ENCODE measurements around the gene YEATS2.

GRCh38 chr3:183769453-183769852 is 71.9 kb downstream of the YEATS2 start:
- TF ChIP-seq CTCF (optimal IDR thresholded peaks at IDR 0.05 in 1 of 3, IDR thresholded peaks at IDR 0.05 in 1 of 3, conservative IDR thresholded peaks at IDR 0.05 in 1 of 3; ENCODE audit: extremely low read depth in 1 of 3, insufficient read depth in 2 of 3, low read length in 3 of 3) = no peak
- TF ChIP-seq EZH2 (IDR thresholded peaks at IDR 0.05; ENCODE audit: low read length) = no peak
